ENCODE measurements around the gene PLCL1.

DNA sequence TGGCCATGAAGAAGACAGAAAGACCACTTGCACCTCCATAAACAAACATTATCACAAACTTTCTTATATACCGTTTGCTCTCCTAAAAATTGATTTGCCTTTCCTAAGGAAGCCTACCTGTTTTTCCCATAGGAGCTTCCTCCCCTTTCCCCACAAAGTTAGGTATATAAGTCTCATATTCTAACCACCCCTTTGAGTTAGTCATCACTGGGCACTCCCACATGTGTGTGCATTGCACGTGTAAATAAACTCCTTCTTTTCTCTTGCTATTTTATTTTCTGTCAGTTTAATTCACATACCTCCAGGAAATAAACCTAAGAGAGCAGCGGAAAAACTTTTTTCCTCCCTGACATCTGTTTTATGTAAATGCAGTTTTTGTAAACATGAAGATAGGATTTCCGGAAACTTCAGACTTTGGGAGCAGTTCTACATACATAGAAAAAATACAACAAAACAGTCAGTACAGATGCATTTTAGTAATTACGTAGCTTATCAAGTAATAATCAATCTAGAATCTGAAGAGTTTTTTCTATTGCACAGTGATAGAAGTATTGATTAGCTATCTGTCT, 46.6 kb downstream of the PLCL1 start:
- TF ChIP-seq, protein P1, sequence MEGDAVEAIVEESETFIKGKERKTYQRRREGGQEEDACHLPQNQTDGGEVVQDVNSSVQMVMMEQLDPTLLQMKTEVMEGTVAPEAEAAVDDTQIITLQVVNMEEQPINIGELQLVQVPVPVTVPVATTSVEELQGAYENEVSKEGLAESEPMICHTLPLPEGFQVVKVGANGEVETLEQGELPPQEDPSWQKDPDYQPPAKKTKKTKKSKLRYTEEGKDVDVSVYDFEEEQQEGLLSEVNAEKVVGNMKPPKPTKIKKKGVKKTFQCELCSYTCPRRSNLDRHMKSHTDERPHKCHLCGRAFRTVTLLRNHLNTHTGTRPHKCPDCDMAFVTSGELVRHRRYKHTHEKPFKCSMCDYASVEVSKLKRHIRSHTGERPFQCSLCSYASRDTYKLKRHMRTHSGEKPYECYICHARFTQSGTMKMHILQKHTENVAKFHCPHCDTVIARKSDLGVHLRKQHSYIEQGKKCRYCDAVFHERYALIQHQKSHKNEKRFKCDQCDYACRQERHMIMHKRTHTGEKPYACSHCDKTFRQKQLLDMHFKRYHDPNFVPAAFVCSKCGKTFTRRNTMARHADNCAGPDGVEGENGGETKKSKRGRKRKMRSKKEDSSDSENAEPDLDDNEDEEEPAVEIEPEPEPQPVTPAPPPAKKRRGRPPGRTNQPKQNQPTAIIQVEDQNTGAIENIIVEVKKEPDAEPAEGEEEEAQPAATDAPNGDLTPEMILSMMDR (IDR thresholded peaks at IDR 0.05), result no peak
- no peak for TF ChIP-seq ZFX (IDR thresholded peaks at IDR 0.05; ENCODE audit: borderline replicate concordance)

Measured in 22Rv1 (cell line).